Stimulated activated naive B cell treated with anti-CD40 and anti-IgM and Interleukin-4, amounts not matched to agents 10 μg/mL and 1 μg/mL and 100 μg/mL, for 72 hours (primary cell): Measurements from ENCODE around the gene SEPTIN14.
"Not testable (repeated sequence)": the region's sequence is repeated elsewhere in the genome, so short reads cannot be mapped to it uniquely, and the experiment has no call there.

Source experiments
- ATAC-seq, 2 donors: fragments of 150-1000 bp; cut with Tn5 transposase; replicated peaks; 2 replicates each; pipeline ENCODE4 v1.10.0; 2021; ENCODE audit warnings: moderate library complexity in 1 of 2
- DNase-seq: peaks from one replicate; pipeline ENCODE4 v3.0.0; 2021
- H3K27ac Mint-ChIP-seq: one replicate; pipeline ENCODE4 v1.8.0; 2022; ENCODE audit warnings: mild to moderate bottlenecking, mixed read lengths
- H3K27me3 Mint-ChIP-seq, 2 donors: one replicate each; pipeline ENCODE4 v1.8.0; 2022; ENCODE audit warnings: mixed read lengths in 2 of 2
- H3K36me3 Mint-ChIP-seq, 2 donors: one replicate each; pipeline ENCODE4 v1.8.0; 2022; ENCODE audit warnings: mixed read lengths in 2 of 2, mild to moderate bottlenecking in 1 of 2
- H3K4me1 Mint-ChIP-seq, 2 donors: one replicate each; pipeline ENCODE4 v1.8.0; 2022; ENCODE audit warnings: mixed read lengths in 2 of 2, mild to moderate bottlenecking in 1 of 2
- H3K4me3 Mint-ChIP-seq, 2 donors: one replicate each; pipeline ENCODE4 v1.8.0; 2022; ENCODE audit warnings: mild to moderate bottlenecking in 2 of 2, mixed read lengths in 2 of 2, moderate library complexity in 1 of 2
- H3K9me3 Mint-ChIP-seq, 2 donors: one replicate each; pipeline ENCODE4 v1.8.0; 2022; ENCODE audit warnings: mixed read lengths in 2 of 2, mild to moderate bottlenecking in 1 of 2

The SEPTIN14 gene

DNA sequence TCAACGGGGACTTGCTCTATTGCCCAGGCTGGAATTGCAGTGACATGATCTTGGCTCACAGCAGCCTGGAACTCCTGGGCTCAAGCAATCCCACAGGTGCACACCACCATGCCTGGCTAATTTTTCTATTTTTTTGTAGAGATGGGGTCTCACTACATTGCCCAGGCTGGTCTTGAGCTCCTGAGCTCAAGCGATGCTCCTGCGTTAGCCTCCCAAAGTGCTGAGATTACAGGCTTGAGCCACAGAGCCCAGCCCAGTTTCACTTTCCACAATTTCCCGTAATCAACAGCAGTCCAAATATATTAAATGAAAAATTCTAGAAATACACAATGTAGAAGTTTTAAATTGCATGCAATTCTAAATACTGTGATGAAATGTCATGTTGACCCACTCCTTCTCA lies 24.0 kb downstream of the SEPTIN14 start:
- Mint-ChIP-seq H3K4me3 (no peak overlapping the region), H3K27me3 (no peaks in the 10 kb centered on the region), H3K27ac (no peak overlapping the region), H3K9me3 (no peaks in the 10 kb centered on the region), H3K36me3 (no peaks in the 10 kb centered on the region), H3K4me1 (no peaks in the 10 kb centered on the region)
- no peak for ATAC-seq
- DNase-seq = no peak

DNA sequence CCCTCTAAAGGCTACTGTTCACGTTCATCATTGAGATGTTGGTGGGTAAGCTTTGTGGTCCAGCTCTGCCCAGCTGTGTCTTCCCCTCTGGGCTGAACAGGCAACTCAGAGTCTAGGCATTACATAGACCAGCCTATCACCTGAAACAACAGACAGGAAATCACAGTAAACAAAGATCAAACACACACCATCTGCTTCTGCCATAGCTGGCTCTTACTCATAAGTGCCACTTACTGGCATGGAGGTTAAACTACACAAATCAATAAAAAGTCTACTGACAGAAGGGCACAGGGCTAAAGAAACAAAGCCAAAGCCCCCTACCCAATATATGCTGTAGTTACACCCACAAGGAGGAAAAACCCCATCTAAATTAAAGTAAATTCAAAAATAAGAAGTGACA lies 35.0 kb downstream of the SEPTIN14 start:
- H3K36me3 Mint-ChIP-seq = peaks cover 0 to 5% of the 10 kb centered on the region in 2 donors
- no peak for DNase-seq
- H3K4me1 Mint-ChIP-seq = no peaks in the 10 kb centered on the region
- ATAC-seq = no peak
- no peak overlapping the region for H3K27ac Mint-ChIP-seq
- H3K27me3 Mint-ChIP-seq = no peaks in the 10 kb centered on the region
- H3K4me3 Mint-ChIP-seq = no peak overlapping the region
- H3K9me3 Mint-ChIP-seq = peaks cover 29 to 32% of the 10 kb centered on the region in 2 donors

DNA sequence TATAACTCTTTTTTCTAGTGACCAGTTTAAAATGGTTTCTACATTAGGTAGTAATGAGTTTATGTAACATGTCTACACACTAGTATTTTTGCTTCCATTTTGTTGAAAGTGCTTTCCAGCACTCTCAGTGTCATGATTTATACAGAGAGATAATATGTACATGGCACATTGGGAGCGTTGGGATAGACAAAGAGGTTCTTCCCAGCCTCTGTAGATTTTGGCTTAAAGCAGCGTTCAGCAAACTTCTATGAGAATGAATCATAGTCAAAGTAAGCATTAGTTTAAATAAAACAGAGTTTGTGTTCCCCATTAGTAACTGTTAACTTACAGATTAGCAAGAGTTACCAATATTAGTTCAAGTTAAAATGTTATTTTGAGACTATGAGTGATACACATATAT lies 43.9 kb downstream of the SEPTIN14 start:
- peaks cover 0 to 9% of the 10 kb centered on the region in 2 donors for H3K36me3 Mint-ChIP-seq

DNA sequence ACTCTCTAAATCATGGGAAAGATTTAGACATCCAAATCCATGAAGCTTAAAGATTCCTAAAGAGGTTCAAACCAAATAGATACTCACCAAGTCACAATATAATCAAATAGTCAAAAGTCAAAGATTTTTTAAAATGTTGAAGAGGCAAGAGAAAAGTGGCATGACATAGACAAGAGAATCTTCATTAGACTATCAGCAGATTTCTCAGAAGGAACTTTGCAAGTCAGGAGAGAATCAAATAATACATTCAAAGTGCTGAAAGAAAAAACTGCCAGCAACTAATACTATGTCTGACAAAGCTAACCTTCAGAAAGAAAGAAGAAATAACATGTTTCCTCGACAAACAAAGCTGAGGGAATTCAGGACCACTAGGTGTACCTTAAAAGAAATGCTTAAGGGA lies 65.3 kb downstream of the SEPTIN14 start:
- H3K4me1 Mint-ChIP-seq = not testable (repeated sequence)

More for the DNA sequence above, 43.9 kb downstream of the SEPTIN14 start:
- Mint-ChIP-seq H3K4me3 (no peak overlapping the region), H3K4me1 (no peaks in the 10 kb centered on the region), H3K9me3 (peaks cover 18% of the 10 kb centered on the region in 2 donors), H3K27ac (no peak overlapping the region), H3K27me3 (no peaks in the 10 kb centered on the region)
- no peak for DNase-seq
- no peak for ATAC-seq

DNA sequence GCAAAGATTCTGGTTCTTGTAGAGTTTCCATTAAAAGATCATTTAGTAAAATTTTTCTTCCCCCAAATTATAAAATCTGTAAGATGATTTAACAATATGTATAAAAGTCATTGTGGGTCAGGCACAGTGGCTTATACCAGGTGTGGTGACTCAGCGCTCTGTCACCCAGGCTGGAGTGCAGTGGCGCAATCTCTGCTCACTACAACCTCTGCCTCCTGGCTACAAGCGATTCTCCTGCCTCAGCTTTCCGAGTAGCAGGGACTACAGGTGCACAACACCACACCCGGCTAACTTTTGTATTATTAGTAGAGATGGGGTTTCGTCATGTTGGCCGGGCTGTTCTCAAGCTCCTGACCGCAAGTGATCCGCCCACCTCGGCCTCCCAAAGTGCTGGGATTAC lies 68.0 kb downstream of the SEPTIN14 start:
- Mint-ChIP-seq H3K9me3 (peaks cover 12 to 15% of the 10 kb centered on the region in 2 donors), H3K36me3 (peaks cover 2 to 13% of the 10 kb centered on the region in 2 donors), H3K4me3 (no peak overlapping the region), H3K4me1 (no peaks in the 10 kb centered on the region), H3K27me3 (no peaks in the 10 kb centered on the region), H3K27ac (no peak overlapping the region)
- DNase-seq = no peak
- no peak for ATAC-seq

More for the DNA sequence above, 65.3 kb downstream of the SEPTIN14 start:
- not testable (repeated sequence) for H3K27ac Mint-ChIP-seq, DNase-seq, ATAC-seq, H3K27me3 Mint-ChIP-seq, H3K4me3 Mint-ChIP-seq
- peaks cover 7 to 12% of the 10 kb centered on the region in 2 donors for H3K9me3 Mint-ChIP-seq
- peaks cover 2 to 13% of the 10 kb centered on the region in 2 donors for H3K36me3 Mint-ChIP-seq

DNA sequence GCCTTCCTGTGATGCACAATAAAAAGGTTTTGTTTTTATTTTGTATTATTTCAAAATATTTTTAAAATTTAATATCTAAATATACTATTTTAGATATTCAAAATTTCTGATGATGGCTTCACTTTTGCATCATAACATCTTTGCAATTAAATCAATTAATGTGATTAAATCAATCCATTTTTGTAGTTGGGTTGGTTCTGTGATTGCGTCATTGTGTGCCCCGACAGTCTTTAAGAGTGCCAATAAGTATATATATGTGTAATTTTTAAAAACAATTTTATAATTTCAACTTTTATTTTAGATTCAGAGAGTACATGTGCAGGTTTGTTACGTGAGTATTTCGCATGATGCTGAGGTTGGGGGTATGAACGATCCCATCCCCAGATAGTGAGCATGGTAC lies 70.5 kb downstream of the SEPTIN14 start:
- no peak overlapping the region for H3K27ac Mint-ChIP-seq
- no peaks in the 10 kb centered on the region for H3K27me3 Mint-ChIP-seq
- H3K4me1 Mint-ChIP-seq = no peaks in the 10 kb centered on the region
- ATAC-seq (no peak), DNase-seq (no peak)
- peaks cover 2 to 8% of the 10 kb centered on the region in 2 donors for H3K36me3 Mint-ChIP-seq
- H3K4me3 Mint-ChIP-seq = no peak overlapping the region
- peaks cover 11 to 12% of the 10 kb centered on the region in 2 donors for H3K9me3 Mint-ChIP-seq

DNA sequence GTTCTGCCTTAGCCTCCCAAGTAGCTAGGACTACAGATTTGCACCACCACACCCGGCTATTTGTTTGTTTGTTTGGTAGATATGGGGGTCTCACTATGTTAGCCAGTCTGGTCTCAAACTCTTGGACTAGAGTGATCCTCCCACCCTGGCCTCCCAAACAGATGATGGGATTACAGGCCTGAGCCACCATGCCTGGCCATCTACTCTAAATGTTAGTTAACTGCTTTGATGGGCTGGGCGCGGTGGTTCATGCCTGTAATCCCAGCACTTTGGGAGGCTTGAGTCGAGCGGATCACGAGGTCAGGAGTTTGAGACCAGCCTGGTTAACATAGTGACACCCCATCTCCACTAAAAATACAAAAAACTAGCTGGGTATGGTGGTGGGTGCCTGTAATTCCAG lies 74.8 kb downstream of the SEPTIN14 start:
- Mint-ChIP-seq H3K36me3 (no peaks in the 10 kb centered on the region), H3K4me1 (no peaks in the 10 kb centered on the region)
- no peak for ATAC-seq

DNA sequence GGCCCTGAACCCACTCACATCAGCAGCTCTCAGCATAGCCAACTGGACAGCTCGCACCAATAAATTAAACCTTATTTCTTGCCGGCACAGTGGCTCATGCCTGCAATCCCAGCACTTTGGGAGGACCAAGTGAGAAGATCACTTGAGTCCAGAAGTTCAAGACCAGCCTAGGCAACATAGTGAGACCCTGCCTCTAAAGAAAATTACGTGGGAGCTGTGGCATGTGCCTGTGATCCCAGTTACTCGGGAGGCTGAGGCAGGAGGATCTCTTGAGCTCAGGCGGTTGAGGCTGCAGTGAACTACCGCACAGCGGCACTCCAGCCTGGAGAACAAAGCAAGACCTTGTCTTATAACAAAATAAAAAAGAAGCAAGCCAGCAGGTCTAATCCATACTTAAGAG lies 75.7 kb downstream of the SEPTIN14 start:
- no peaks in the 10 kb centered on the region for H3K4me1 Mint-ChIP-seq
- no peak for DNase-seq

More for the DNA sequence above, 74.8 kb downstream of the SEPTIN14 start:
- no peak for DNase-seq
- Mint-ChIP-seq H3K27me3 (no peaks in the 10 kb centered on the region), H3K9me3 (peaks cover 7 to 15% of the 10 kb centered on the region in 2 donors), H3K4me3 (no peak overlapping the region), H3K27ac (no peak overlapping the region)

DNA sequence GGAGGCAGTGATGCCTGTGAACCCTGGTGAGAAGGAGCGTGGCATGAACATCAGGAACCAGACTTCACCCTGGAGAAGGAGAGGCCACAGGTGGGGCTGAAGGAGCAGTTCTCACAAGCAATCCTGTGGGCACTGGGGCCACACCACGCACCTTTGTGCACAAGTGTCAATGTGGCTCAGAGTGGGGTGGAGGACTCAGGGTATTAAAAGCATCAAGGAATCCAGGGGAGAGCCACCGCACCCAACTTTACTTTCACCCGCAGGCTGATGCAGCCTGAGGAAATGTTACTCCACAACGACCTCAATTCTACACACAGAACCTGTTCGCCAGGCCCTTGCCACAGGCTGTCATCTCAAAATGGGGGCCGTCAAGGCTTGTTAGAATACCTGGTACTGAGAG lies 77.1 kb downstream of the SEPTIN14 start:
- not testable (repeated sequence) for ATAC-seq, H3K27ac Mint-ChIP-seq

More for the DNA sequence above, 75.7 kb downstream of the SEPTIN14 start:
- H3K4me3 Mint-ChIP-seq = no peak overlapping the region
- no peaks in the 10 kb centered on the region for H3K36me3 Mint-ChIP-seq
- no peak for ATAC-seq
- H3K9me3 Mint-ChIP-seq = peaks cover 7 to 11% of the 10 kb centered on the region in 2 donors
- H3K27ac Mint-ChIP-seq = no peak overlapping the region
- no peaks in the 10 kb centered on the region for H3K27me3 Mint-ChIP-seq

DNA sequence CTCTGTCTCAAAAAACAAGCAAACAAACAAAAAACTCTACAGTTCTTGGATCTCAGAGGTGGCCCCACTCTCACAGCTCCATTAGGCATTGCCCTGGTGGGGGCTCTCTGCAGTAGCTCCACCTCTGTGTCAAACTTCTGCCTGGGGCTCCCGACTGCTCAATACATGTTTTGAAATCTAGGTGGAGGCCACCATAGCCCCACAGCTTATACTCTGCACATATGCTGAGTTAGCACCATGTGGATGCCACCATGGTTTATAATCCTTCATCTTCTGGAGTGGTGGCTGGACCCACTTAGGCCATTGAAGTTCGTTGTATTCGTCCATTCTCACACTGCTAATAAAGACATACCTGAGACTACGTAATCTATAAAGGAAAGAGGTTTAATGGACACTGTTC lies 78.4 kb downstream of the SEPTIN14 start:
- Mint-ChIP-seq H3K4me3 (no peak overlapping the region), H3K27ac (no peak overlapping the region), H3K36me3 (no peaks in the 10 kb centered on the region), H3K27me3 (no peaks in the 10 kb centered on the region), H3K4me1 (no peaks in the 10 kb centered on the region), H3K9me3 (peaks cover 4 to 7% of the 10 kb centered on the region in 2 donors)
- DNase-seq (no peak), ATAC-seq (no peak)

More for the DNA sequence above, 77.1 kb downstream of the SEPTIN14 start:
- H3K4me1 Mint-ChIP-seq, H3K36me3 Mint-ChIP-seq, H3K4me3 Mint-ChIP-seq, H3K27me3 Mint-ChIP-seq, DNase-seq, H3K9me3 Mint-ChIP-seq: not testable (repeated sequence)

DNA sequence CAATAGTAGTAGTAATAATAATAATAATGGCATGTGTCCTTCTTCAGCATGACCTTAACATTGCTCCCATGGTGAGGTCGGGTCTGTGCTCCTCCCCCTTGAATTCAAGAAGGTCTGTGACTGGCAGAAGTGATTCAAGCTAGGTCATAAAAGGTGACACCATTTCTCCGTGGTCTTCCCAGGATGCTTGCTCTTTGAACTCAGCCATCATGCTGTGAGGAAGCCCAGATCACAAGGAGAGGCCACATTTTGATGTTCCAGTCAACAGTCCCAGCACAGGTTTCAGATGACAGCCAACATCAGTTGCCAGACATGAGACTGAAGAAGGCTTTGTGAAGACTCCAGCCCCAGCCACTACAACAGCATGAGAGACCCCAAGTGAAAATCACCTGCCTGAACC lies 83.9 kb downstream of the SEPTIN14 start:
- DNase-seq = no peak
- H3K9me3 Mint-ChIP-seq = peaks cover 0 to 4% of the 10 kb centered on the region in 2 donors
- no peak for ATAC-seq
- H3K36me3 Mint-ChIP-seq = no peaks in the 10 kb centered on the region
- H3K4me3 Mint-ChIP-seq = no peak overlapping the region
- H3K27me3 Mint-ChIP-seq = no peaks in the 10 kb centered on the region
- H3K4me1 Mint-ChIP-seq = no peaks in the 10 kb centered on the region
- H3K27ac Mint-ChIP-seq = no peak overlapping the region

DNA sequence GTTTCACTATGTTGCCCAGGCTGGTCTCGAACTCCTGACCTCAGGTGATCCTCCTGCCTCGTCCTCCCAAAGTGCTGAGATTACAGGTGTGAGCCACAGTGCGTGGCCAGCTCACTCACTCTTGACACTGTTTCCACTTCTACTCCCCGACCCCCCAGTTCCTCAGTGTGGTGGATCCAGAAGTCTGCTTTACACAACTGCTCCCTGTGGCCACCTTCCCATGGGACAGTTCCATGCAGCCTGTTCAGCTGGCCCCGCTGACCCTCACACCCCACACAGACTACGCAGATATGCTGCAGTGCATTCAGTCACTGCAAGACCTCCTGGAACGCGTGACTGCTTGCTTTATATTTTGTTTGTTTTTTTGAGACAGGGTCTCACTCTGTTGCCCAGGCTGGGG lies 86.4 kb downstream of the SEPTIN14 start:
- Mint-ChIP-seq H3K4me1 (no peaks in the 10 kb centered on the region), H3K27ac (no peak overlapping the region), H3K9me3 (peaks cover 0 to 6% of the 10 kb centered on the region in 2 donors), H3K27me3 (no peaks in the 10 kb centered on the region), H3K4me3 (no peak overlapping the region), H3K36me3 (peaks cover 0 to 8% of the 10 kb centered on the region in 2 donors)
- DNase-seq (no peak), ATAC-seq (no peak)

DNA sequence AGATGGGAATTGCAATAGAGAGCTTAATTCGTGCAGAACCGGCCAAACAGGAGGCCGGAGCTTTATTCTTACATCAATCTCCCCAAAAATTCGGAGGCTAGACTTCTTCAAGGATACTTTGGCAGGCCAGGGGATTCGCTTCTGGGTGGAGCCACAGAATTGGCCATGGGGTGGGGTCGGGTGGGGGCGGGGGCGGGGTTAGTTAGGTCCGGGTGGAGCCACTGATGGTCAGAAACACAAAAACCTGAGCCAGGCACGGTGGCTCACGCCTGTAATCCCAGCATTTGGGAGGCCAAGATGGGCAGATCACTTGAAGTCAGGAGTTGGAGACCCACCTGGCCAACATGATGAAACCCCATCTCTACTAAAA lies 87.5 kb downstream of the SEPTIN14 start:
- H3K27me3 Mint-ChIP-seq = no peaks in the 10 kb centered on the region
- no peaks in the 10 kb centered on the region for H3K4me1 Mint-ChIP-seq
- ATAC-seq (no peak), DNase-seq (no peak)
- no peak overlapping the region for H3K27ac Mint-ChIP-seq
- peaks cover 0 to 8% of the 10 kb centered on the region in 2 donors for H3K36me3 Mint-ChIP-seq
- H3K9me3 Mint-ChIP-seq = peaks cover 0 to 6% of the 10 kb centered on the region in 2 donors
- H3K4me3 Mint-ChIP-seq = no peak overlapping the region

DNA sequence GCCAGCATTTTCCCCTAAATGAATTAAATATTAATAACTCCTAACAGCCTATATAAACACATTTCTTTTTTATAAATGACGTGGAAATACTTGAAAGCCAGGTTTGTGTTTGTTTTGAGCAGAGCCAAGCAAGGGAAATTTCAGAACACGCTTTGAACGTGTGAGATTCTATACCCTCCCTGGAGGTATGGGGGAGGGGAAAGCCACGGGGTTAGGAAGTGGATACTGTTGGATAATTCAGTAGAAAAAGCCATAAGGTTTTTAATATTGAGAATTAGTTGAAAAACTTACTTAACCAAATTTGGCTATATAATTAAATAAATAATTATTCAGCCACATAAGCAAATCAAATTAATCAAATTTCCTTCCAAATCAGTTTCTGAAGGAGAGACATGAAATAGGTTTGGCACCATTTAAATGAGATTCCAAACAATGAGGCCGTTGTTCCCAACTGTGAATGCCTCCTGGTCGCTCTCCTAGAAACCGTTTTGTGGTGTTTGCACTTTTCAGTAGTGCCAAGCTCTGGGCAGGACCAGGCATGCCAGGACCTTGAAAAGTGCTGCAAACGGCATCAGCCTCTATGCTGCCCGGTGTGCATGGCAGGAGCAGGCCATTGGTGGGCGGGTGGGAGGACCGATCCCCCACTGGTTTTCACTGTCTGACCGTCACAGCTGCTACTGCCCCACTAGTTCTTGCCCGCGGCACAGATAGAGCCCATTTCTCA lies 88.1 kb downstream of the SEPTIN14 start:
- peaks cover 0 to 4% of the 10 kb centered on the region in 2 donors for H3K9me3 Mint-ChIP-seq
- H3K36me3 Mint-ChIP-seq = peaks cover 0 to 8% of the 10 kb centered on the region in 2 donors
- ATAC-seq = no peak

DNA sequence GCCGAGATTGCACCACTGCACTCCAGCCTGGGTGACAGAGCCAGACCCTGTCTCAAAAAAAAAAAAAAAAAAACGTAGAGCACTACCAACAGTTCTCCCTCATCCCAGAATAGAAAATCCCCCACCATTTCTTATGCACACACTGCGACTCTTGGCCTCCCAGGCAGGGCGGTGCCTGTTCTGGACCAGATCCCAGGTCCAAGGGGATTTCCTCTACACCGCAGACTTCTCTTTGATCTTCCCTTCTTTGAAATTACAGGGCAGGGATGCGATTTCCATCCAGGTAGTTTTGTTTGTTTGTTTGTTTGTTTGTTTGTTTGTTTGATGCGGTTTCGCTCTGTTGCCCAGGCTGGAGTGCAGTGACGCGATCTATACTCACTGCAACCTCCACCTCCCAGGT lies 91.8 kb downstream of the SEPTIN14 start:
- DNase-seq (no peak), ATAC-seq (no peak)
- Mint-ChIP-seq H3K27ac (no peak overlapping the region), H3K4me3 (no peak overlapping the region), H3K4me1 (no peaks in the 10 kb centered on the region), H3K27me3 (no peaks in the 10 kb centered on the region), H3K36me3 (peaks cover 0 to 8% of the 10 kb centered on the region in 2 donors), H3K9me3 (peaks cover 0 to 2% of the 10 kb centered on the region in 2 donors)

More for the DNA sequence above, 88.1 kb downstream of the SEPTIN14 start:
- no peak overlapping the region for H3K4me3 Mint-ChIP-seq
- no peak for DNase-seq
- no peak overlapping the region for H3K27ac Mint-ChIP-seq
- no peaks in the 10 kb centered on the region for H3K27me3 Mint-ChIP-seq
- no peaks in the 10 kb centered on the region for H3K4me1 Mint-ChIP-seq
